Ishikawa (cell line): ENCODE results near the gene ZC3H4.

Experiments
- CEBPB ChIP-seq: IDR thresholded peaks from 2 replicates; pipeline ENCODE4 v1.6.1; 2012
- EGR1 ChIP-seq: IDR thresholded peaks from 2 replicates; pipeline ENCODE4 v1.6.1; 2012
- EP300 ChIP-seq: IDR thresholded peaks from 2 replicates; pipeline ENCODE4 v1.6.1; 2012; ENCODE audit warnings: borderline replicate concordance
- FOXM1 ChIP-seq: IDR thresholded peaks from 2 replicates; pipeline ENCODE4 v1.6.1; 2012; ENCODE audit warnings: low read depth, borderline replicate concordance
- NFIC ChIP-seq: IDR thresholded peaks from 2 replicates; pipeline ENCODE4 v1.6.1; 2012
- RAD21 ChIP-seq: IDR thresholded peaks from 2 replicates; pipeline ENCODE4 v1.6.1; 2012; ENCODE audit warnings: low read depth
- TCF12 ChIP-seq: IDR thresholded peaks from 2 replicates; pipeline ENCODE4 v1.6.1; 2012; ENCODE audit warnings: low read depth
- TEAD4 ChIP-seq: IDR thresholded peaks from 2 replicates; pipeline ENCODE4 v1.6.1; 2012
- YY1 ChIP-seq: IDR thresholded peaks from 2 replicates; pipeline ENCODE4 v1.6.1; 2012; ENCODE audit warnings: low read depth
- ZBTB7A ChIP-seq: IDR thresholded peaks from 2 replicates; pipeline ENCODE4 v1.6.1; 2012; ENCODE audit warnings: low read depth
- TF ChIP-seq, protein P1 (sequence below): IDR thresholded peaks from 2 replicates; pipeline ENCODE4 v1.6.1; 2012
- TF ChIP-seq, protein P2 (sequence below): IDR thresholded peaks from 2 replicates; pipeline ENCODE4 v1.6.1; 2012; ENCODE audit warnings: low read depth, mild to moderate bottlenecking
- TF ChIP-seq, protein P3 (sequence below): IDR thresholded peaks from 2 replicates; pipeline ENCODE4 v1.6.1; 2012

The ZC3H4 gene

DNA sequence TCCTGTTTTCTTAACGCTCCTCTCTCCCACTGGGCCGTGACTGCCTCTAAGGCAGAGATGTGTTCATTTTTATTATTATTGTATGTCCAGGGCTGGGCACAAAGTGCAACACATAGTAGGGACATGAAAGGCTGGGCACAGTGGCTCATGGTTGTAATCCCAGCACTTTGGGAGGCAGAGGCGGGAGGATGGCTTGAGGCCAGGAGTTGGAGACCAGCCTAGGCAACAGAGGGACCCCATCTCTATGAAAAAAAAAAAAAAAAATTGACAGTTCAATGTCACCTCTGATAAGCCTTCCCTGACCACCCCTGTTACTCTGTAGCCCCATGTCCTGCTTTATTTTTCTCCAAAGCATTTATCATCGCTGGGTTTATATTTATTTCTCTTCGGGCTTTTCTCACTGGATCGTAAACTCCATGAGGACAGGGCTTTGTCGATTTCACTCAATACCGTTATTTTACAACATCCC is 16.6 kb upstream of the ZC3H4 start:
- TF ChIP-seq EP300: no peak

DNA sequence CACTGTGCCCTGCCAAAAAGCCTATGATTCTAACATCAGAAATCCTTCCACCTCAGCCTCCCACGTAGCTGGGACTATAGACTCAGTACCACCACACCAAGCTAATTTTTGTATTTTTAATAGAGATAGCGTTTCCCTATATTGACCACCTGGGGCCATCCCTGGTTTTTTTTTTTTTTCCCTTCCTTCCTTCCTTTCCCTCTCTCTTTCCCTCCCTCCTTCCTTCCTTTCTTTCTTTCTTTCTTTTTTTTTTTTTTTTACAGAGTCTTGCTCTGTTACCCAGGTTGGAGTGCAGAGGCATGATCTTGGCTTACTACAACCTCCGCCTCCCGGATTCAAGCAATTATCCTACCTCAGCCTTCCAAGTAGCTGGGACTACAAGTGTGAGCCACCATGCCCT is 16.0 kb upstream of the ZC3H4 start:
- TF ChIP-seq RAD21 (no peak), EP300 (no peak), NFIC (no peak), YY1 (no peak)

DNA sequence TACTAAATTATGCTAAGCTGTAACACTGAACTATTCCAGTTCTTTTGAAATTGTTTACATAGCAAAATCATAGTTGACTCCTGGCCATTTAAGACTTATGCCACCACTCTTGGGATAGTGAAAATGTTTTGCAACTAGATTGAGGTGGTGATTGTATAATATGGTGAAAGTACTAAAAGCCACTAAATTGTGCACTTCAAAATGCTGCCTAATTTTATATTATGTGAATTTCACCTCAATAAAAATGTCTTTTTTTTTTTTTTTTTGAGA is 12.0 kb upstream of the ZC3H4 start:
- TF ChIP-seq, protein P1, sequence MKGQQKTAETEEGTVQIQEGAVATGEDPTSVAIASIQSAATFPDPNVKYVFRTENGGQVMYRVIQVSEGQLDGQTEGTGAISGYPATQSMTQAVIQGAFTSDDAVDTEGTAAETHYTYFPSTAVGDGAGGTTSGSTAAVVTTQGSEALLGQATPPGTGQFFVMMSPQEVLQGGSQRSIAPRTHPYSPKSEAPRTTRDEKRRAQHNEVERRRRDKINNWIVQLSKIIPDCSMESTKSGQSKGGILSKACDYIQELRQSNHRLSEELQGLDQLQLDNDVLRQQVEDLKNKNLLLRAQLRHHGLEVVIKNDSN: no peak
- no peak for TF ChIP-seq RAD21
- TF ChIP-seq EGR1: no peak
- no peak for TF ChIP-seq EP300
- no peak for TF ChIP-seq FOXM1
- TF ChIP-seq NFIC: no peak
- no peak for TF ChIP-seq ZBTB7A
- TF ChIP-seq, protein P2, sequence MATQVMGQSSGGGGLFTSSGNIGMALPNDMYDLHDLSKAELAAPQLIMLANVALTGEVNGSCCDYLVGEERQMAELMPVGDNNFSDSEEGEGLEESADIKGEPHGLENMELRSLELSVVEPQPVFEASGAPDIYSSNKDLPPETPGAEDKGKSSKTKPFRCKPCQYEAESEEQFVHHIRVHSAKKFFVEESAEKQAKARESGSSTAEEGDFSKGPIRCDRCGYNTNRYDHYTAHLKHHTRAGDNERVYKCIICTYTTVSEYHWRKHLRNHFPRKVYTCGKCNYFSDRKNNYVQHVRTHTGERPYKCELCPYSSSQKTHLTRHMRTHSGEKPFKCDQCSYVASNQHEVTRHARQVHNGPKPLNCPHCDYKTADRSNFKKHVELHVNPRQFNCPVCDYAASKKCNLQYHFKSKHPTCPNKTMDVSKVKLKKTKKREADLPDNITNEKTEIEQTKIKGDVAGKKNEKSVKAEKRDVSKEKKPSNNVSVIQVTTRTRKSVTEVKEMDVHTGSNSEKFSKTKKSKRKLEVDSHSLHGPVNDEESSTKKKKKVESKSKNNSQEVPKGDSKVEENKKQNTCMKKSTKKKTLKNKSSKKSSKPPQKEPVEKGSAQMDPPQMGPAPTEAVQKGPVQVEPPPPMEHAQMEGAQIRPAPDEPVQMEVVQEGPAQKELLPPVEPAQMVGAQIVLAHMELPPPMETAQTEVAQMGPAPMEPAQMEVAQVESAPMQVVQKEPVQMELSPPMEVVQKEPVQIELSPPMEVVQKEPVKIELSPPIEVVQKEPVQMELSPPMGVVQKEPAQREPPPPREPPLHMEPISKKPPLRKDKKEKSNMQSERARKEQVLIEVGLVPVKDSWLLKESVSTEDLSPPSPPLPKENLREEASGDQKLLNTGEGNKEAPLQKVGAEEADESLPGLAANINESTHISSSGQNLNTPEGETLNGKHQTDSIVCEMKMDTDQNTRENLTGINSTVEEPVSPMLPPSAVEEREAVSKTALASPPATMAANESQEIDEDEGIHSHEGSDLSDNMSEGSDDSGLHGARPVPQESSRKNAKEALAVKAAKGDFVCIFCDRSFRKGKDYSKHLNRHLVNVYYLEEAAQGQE: no peak
- no peak for TF ChIP-seq TCF12

DNA sequence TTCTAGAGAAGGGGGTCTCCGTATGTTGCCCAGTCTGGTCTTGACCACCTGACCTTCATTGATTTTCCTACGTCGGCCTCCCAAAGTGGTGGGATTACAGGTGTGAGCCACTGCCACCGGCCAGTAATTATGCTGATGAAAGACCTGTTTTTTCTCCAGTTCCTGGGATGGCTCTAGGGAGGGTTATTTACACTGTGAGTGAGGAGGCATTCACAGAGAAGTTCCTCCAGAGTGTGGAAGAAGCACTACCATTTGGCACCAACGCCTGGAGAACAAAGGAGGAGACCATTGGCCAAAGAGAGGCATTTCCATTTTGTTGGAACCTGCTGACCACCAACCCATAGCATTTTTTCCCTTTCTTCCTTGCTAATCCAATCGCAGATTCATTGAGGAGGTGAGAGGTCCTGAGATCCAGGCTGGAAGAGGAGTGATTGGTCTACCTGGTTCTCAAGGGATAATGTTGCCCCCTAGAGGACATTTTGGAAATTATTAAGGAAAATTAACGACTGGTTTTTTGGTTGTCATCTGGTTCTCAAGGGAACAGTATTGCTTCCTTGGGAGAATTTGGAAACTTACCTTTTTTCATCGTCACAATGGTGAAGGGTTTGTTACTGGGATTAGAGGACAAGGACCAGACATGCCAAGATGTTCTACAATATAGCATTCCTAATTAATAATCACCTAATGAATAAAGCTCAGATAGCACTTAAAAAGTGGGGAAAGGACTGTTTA is 11.5 kb upstream of the ZC3H4 start:
- TF ChIP-seq, protein P2: no peak
- TF ChIP-seq, protein P3, sequence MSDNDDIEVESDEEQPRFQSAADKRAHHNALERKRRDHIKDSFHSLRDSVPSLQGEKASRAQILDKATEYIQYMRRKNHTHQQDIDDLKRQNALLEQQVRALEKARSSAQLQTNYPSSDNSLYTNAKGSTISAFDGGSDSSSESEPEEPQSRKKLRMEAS: no peak
- TF ChIP-seq RAD21: peak; percentile 87

DNA sequence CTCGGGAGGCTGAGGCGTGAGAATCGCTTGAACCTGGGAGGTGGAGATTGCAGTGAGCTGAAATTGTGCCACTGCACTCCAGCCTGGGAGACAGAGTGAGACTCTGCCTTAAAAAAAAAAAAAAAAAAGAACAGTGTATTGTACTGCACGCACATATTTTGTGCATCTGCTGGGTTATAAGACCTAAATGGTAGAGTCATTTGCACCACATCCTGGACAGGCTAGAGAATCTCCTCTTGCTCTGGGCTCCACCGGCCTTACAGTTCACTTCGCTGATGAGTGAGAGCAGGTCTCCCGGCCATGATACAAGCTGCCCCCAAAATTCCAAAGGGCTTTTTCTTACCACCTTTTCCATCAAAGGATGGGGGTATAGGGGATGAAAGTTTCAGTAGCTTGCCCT is 9.8 kb upstream of the ZC3H4 start:
- TF ChIP-seq YY1 (no peak), CEBPB (no peak), EP300 (no peak), ZBTB7A (no peak), EGR1 (no peak), TCF12 (no peak)
- TF ChIP-seq, protein P3: no peak
- TF ChIP-seq, protein P1: no peak

DNA sequence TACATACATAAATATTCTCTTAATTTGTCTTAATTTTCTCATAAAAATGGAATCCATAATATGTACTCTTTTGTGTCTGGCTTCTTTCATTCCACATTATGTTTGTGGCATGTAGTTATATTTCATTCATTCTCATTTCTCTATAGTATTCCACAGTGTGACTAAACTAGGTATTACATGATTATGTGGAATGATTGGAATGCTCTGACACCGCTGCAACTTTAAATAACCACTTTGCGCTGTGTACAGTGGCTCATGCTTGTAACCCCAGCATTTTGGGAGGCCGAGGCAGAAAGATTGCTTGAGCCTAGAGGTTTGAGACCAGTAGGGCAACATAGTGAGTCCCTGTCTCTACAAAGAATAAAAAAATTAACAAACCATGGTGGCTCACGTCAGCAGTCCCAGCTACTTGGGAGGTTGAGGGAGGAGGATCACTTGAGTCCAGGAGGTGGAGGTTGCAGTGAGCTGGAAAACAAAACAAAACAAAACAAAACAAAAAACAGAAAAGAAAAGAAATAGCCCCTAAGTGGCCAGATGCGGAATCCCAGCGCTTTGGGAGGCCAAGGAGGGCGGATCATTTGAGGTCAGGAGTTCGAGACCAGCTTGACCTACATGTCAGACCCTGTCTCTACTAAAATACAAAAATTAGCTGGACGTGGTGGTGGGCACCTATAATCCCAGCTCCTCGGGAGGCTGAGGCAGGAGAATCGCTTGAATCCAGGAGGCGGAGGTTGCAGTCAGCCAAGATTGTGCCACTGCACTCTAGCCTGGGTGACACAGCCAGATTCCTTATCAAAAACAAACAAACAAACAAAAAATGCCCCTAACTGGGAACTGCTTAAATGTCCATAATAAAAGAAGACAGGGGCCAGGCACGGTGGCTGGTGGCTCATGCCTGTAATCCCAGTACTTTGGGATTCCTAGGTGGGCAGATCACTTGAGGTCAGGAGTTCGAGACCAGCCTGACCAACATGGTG is 9.1 kb upstream of the ZC3H4 start:
- 0 out of 2 replicates have a peak, but pooled peaks have one; percentile 43 for TF ChIP-seq CEBPB
- TF ChIP-seq EP300: no peak
- peak; percentile 90 for TF ChIP-seq TEAD4

DNA sequence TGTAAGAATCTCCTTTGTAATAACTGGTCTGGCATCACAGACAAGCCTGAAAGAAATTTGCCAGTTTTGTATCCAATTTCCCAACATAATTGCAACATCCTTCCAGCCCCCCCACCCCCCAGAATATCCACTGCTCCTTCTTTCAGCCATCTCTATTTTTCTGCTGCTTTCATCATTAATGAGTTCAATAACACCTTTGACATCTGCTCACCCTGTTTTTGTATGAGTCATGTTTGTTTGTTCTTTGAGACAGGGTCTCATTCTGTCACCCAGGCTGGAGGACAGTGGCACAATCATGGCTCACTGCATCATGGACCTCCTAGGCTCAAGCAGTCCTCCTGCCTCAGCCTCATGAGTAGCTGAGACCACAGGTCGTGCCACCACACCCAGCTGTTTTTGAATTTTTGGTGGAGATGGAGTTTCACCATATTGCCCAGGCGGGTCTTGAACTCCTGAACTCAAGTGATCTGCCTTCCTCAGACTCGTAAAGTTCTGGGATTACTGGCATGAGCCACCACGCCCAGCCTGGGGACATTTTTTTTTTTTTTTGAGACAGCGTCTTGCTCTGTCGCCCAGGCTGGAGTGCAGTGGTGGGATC is 7.0 kb upstream of the ZC3H4 start:
- TF ChIP-seq, protein P1: no peak
- TF ChIP-seq, protein P2: no peak
- TF ChIP-seq CEBPB (no peak), TCF12 (no peak)
